Esophagus mucosa (tissue), 1 donor: ENCODE results near the gene FGB. TPM values are rescaled to one million over a fixed set of nuclear protein-coding genes. Genes with fewer than 3 reads are reported as not detected.
A peak's percentile ranks its signal among the peaks of the same experiment; 100 is the strongest.

ENCODE experiments used
- ATAC-seq: fragments of 200-7000 bp; cut with Tn5 transposase; one replicate; pipeline ENCODE4 v1.9.1; 2020
- total RNA-seq: library from RNA; stranded (reverse); gene quantifications from one replicate; pipeline ENCODE4 v1.2.4, GENCODE V29; 2023
- donor health status: DM: yes; HTN: yes; CAD: no.

FGB gene
- total RNA-seq, result 0.52 TPM

DNA sequence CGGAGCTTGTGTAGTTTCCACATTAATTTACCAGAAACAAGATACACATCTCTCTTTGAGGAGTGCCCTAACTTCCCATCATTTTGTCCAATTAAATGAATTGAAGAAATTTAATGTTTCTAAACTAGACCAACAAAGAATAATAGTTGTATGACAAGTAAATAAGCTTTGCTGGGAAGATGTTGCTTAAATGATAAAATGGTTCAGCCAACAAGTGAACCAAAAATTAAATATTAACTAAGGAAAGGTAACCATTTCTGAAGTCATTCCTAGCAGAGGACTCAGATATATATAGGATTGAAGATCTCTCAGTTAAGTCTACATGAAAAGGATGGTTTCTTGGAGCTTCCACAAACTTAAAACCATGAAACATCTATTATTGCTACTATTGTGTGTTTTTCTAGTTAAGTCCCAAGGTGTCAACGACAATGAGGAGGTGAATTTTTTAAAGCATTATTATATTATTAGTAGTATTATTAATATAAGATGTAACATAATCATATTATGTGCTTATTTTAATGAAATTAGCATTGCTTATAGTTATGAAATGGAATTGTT, at the start of gene FGB:
TSS of gene FGB (plus strand) at position 315 of the 558 bp plus-strand sequence. CDS start at position 323, 8 bp downstream.
- no peak for ATAC-seq

DNA sequence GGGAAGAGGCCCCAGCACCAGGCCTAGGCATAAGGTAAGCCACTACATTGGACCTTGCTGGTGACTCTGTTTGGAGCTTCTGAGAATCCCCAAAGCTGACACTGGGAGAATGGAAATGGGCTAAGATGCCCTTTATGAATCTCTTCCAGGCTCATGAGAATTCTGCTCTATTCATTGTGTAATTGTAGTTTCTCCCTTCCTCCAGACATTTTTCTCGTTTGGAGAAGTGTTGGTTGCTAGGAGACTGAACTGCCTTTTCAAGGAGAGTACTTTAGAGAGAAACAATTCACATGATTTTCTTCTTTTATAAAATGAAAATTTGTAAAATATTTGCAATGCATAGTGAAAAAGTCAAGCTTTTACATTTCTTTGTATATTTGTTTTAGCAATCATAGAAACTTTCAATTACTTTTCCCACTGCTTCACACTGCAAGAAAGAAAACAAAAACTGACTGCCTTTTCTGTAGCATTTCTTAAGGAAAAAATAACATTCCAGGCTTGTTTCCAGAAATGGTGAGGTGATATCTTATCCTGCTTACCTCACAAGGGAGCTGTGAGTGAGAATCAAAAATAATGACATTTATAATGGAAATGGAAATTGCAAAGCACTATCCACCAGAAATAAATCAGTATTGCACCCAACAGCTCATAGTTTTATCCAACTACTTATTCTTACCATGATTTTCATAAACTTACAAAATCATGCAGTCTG, 46.3 kb upstream of the FGB start:
- no peak for ATAC-seq

DNA sequence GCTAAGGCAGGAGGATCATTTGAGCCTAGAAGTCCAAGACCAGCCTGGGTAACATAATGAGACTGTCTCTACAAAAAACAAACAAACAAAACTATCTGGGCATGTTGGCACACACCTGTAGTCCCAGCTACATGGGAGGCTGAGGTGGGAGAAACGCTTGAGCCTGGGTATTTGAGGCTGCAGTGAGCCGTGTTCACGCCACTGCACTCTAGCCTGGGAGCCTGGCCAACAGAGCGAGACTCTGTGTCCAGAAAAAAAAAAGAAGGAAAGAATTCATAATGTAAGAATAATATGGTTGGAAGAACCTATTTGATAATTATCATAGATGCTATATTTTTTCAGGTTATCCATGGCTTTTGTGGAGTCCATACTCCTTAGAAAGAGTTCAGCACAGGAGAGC, 45.2 kb upstream of the FGB start:
- no peak for ATAC-seq

- no peak for ATAC-seq
Observed at GRCh38 chr4:154519214-154519613, 43.6 kb upstream of the FGB start.

GRCh38 chr4:154521607-154522006, 41.2 kb upstream of the FGB start:
- no peak for ATAC-seq

DNA sequence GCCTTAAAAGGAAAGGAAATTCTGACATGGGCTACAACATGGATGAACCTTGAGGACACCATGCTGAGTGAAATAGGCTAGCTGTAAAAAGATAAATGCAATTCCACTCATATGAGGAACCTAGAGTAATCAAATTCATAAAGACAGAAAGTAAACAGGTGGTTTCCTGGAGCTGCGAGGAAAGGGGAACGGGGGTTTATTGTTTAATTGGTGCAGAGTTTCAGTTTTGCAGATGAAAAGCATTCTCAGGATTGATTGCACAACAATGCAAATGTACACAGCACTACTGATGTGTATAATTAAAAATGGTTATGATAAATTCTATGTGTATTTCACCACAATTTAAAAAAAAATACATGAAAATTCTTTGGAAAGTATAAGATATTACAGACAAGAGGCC, 36.7 kb upstream of the FGB start:
- no peak for ATAC-seq

DNA sequence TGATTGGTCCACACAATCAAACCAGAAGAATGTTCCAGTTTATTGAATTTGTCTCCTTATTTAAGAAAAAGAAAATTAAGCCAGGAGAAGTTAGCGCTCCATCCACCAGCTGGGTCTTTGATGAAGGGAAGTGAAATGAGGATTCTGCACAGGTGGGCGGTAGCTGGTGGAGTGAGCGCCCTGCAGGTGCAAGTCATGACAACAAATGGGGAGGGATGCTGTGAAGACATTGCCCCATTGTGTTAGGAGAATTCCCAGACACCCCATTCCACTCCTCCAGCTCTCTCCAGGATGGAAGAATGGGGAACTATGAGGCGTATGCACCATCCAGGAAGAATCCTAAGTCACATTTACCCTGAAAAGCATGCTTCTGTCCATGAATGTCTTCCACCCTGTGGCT, 35.5 kb upstream of the FGB start:
- ATAC-seq, result no peak

DNA sequence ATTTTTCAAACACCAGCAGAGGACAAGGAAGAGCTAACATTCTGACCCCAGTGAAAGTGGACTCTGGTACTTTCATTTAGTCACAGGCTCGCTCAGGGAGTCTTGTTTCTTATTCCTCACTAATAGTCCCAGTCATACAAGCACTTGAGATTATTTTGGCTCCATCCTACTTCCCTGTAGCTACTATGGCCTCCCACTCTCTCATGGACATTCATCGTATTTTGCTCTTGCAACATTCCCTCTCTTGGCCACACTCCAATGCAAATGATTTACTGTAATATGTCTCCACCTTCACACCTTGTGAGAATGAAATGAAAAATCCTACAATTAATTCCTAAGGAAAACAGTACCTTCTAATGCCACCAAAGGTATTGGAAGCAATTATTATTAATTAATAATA, 33.9 kb upstream of the FGB start:
- peak; percentile 87 for ATAC-seq

GRCh38 chr4:154529728-154530519, 32.9 kb upstream of the FGB start:
- ATAC-seq, result peak; percentile 97

GRCh38 chr4:154534296-154534695, 28.5 kb upstream of the FGB start:
- no peak for ATAC-seq

GRCh38 chr4:154542271-154542879, 20.4 kb upstream of the FGB start:
- no peak for ATAC-seq

- no peak for ATAC-seq
Observed at GRCh38 chr4:154545689-154546088, 17.1 kb upstream of the FGB start.

DNA sequence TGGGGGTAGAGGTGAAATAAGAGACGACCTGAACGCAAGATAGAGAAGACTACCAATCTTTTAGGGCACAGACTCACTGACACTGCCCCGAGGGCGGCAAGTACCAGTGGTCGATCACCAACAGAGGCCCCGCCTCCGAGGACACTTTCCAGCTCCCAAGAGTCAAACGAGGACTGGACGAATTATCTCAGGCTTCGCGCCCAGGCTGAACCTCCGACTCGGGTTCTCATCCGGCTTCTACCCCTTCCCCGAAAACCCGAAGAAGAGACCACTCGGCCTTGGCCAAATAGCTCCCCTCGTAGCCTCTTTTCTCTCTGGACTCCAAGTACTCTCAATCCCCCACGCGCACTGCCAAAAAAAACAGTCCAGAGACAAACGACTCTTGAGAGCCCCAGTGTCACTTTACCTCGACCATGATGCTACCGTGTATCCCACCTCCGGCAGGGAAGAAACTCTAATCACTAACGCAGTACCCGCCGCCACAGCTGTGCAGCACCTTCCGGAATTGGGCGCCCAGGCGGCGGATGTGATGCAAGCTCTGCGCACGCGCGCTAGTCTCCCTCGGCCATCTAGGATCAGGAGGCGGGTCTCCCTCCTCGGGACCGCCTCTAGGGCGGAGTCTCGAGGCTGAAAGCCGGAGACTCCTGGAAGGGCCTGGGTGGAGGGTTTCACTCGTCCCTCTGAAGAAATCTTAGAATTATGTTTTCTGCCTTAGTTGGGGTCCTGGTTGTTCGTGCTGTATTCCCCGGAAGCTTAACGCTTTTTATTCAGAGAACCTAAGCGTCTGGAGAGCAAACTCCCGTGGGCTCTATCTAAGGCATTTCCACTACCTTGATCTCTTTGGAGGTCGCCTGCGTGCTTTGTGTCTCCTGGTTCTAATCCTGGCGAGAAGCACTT, 12.7 kb upstream of the FGB start, which contains the start of gene PLRG1:
TSS of gene PLRG1 (minus strand) at position 507 of the 897 bp plus-strand sequence. CDS start at position 415, 92 bp downstream.
- peak; percentile 100 for ATAC-seq

DNA sequence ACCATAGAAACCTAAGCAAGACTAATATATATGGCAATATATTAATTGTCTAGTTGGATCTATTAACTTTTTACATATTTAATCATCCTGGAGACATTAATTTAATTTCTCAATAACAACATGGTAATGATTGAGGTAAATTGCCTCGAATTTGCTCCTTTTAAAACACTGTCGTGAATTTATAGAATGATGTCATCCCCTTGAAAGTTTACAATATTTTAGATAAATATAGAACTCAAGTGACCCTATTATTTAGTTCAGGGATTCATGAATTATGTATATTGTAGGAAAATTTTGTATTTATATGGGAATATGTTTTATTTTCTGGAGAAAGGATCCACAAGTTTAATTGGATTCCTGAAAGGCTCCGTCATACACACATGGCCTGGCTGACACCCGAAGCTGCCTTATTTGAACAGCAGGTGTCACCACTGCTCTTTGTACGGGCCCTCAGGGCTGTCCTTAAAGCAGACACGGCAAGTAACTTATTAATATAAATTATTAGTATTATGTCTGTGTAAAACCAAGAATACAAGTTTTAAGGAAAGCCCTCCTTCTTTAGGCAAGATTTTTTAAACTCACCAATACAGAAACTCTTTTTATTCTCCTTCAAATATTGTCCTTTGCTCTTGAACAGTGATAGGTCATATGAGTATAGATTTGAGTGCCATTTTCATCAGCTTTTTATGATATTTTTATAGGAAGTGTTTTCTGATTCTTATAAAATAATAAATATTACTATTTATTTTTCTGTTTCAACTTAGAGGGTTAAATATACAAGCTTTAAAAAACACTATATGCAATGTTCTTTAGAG, 10.7 kb upstream of the FGB start:
- peak; percentile 78 for ATAC-seq

GRCh38 chr4:154559141-154559493, 3.7 kb upstream of the FGB start:
- ATAC-seq, result peak; percentile 15

GRCh38 chr4:154559494-154560418, 3.1 kb upstream of the FGB start:
- ATAC-seq, result peak; percentile 73

DNA sequence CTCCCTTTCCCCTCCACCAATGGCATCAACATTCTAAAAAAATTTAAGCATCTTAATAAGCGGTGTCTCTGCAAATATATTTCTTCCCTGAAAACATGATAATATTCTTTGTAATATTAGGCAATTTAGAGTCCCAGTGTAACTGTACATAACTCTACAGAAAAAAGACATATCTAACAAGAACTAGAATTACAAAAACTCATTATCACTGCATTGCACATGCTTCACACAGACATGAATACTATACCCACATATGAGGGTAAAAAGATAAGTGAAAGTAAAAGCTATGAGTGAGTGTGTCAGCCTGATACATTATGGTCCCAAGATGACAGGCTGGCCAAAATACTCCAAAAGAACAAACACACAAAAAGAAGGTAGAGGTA, 2.4 kb upstream of the FGB start:
- ATAC-seq, result no peak

DNA sequence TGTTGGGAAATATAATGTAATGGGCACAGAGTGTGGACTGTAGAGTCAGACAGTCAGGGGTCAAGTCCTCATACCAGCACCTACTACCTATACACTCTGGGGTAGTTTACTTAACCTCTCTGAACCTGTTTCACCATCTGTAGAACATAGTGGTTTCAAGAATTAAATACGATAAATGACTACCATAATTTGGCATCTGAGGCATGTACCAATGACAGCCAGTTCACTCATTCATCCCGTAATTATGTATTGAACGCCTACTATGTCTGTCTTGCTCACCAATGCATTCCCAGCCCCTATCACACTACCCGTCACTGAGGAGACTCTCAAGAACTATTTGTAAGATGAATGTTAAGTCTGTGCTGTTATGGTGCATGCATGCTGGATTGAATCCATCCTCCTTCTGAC, 2.0 kb upstream of the FGB start:
- ATAC-seq, result no peak

DNA sequence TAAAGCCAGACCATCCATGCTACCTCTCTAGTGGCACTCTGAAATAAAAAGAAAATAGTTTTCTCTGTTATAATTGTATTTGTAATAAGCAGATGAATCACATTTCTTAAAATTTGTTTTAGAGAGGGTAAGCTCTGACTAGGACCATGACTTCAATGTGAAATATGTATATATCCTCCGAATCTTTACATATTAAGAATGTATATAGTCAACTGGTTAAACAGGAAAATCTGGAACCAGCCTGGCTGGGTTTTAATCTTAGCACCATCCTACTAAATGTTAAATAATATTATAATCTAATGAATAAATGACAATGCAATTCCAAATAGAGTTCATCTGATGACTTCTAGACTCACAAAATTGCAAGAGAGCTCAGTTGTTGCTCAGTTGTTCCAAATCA, 1.5 kb downstream of the FGB start:
- ATAC-seq, result peak; percentile 79

DNA sequence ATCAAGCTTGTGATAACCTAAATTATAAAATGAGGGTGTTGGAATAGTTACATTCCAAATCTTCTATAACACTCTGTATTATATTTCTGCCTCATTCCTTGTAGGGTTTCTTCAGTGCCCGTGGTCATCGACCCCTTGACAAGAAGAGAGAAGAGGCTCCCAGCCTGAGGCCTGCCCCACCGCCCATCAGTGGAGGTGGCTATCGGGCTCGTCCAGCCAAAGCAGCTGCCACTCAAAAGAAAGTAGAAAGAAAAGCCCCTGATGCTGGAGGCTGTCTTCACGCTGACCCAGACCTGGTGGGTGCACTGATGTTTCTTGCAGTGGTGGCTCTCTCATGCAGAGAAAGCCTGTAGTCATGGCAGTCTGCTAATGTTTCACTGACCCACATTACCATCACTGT, 2.9 kb downstream of the FGB start:
- ATAC-seq, result no peak
